ENCODE data around the gene HMGN1. TPM values are rescaled to one million over a fixed set of nuclear protein-coding genes. Genes with fewer than 3 reads are reported as not detected.

The HMGN1 gene
- polyA plus RNA-seq, 1 of the 3 experiments (the other 2 are of a cell fraction), result 219 TPM

DNA sequence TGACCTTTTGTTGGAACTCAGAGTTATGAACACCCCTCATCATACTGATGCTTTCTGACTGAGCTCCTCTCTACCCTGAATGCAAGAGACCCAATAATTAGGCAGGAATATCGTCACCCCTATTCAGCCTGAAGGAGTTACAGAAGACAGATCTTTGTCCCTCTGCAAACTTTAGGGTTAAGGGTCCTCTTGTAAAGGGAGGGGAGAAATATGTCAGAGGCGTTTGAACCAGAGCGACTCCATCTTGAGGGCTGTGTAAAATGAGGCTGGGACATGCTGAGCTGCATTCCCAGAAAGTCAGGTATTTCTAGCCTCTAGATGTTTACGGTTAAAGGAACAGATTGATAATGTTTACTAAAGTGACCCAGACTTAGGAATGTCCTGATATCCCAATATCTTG is 10.5 kb upstream of the HMGN1 start:
- H3K9me2 ChIP-seq, result no peaks in the 10 kb centered on the region
- no peak for TF ChIP-seq RXRA (IDR thresholded peaks at IDR 0.05; ENCODE audit: borderline replicate concordance, low read depth)
- H3K4me2 ChIP-seq, result no peak overlapping the region
- no peak overlapping the region for H3K4me3 ChIP-seq (ENCODE audit: low read depth in 2 of 2, low read length in 1 of 2)
- 0 out of 2 replicates have a peak, but pooled peaks cover 6% of the 10 kb centered on the region for H3K27me3 ChIP-seq (ENCODE audit: insufficient read depth)
- no peak for DNase-seq
- no peak overlapping the region for H3K27ac ChIP-seq (ENCODE audit: low read depth in 2 of 2, low read length in 1 of 2)
- no peaks in the 10 kb centered on the region for H3K4me1 ChIP-seq (ENCODE audit: control insufficient read depth in 1 of 2, insufficient read depth in 2 of 2, low read depth in 1 of 2, low read length in 1 of 2)
- 69% methylated on average over 4 of the region's 4 CpGs for whole genome bisulfite sequencing (ENCODE audit: low lambda C conversion rate)
- no peaks in the 10 kb centered on the region for H3K79me2 ChIP-seq (ENCODE audit: insufficient read depth)
- no peak overlapping the region for H2AFZ ChIP-seq (ENCODE audit: low read depth)
- CTCF ChIA-PET, result no interaction called here
- no peaks in the 10 kb centered on the region for H4K20me1 ChIP-seq (ENCODE audit: insufficient read depth)
- H3K9me3 ChIP-seq, result no peaks in the 10 kb centered on the region
- no peaks in the 10 kb centered on the region for H3K36me3 ChIP-seq (replicated peaks in 1 of 2; ENCODE audit: control insufficient read depth in 1 of 2, insufficient read depth in 2 of 2, low read length in 1 of 2)
- no peaks in the 10 kb centered on the region for H3F3A ChIP-seq (replicated peaks; ENCODE audit: insufficient read depth)
- H3K9ac ChIP-seq, result no peak overlapping the region
- POLR2A ChIA-PET, result interaction anchor here (1.7 kb wide), 1 partner anchor 10 kb away, joined by 7 read pairs; no protein-coding TSS in a partner anchor

DNA sequence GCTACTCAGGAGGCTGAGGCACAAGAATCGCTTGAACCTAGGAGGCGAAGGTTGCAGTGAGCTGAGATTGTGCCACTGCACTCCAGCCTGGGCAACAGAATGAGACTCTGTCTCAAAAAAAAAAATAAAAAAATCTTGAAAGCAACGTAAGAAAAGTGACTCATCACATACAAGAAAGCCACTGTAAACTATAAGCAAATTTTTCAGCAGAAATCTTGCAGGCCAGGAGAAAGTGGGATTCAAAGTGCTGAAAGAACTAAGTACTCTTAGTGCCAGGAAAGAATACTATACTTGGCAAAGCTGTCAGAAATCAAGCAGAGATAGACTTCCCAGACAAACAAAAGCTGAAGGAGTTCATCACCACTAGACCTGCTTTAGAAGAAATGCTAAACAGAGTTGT is 4.4 kb upstream of the HMGN1 start:
- Histone ChIP-seq H3K27ac (ENCODE audit: low read depth in 2 of 2, low read length in 1 of 2) (no peak overlapping the region), H3K4me1 (ENCODE audit: control insufficient read depth in 1 of 2, insufficient read depth in 2 of 2, low read depth in 1 of 2, low read length in 1 of 2) (peaks cover 0 to 8% of the 10 kb centered on the region in 2 experiments; a peak in 2 of 4 replicates), H3K79me2 (ENCODE audit: insufficient read depth) (peaks cover 2% of the 10 kb centered on the region), H2AFZ (ENCODE audit: low read depth) (no peak overlapping the region), H3K9ac (no peak overlapping the region), H4K20me1 (ENCODE audit: insufficient read depth) (peaks cover under 1% of the 10 kb centered on the region; the same call in 1 of the 2 replicates), H3K4me3 (ENCODE audit: low read depth in 2 of 2, low read length in 1 of 2) (no peak overlapping the region), H3K4me2 (no peak overlapping the region), H3K27me3 (ENCODE audit: insufficient read depth) (no peaks in the 10 kb centered on the region), H3F3A (replicated peaks; ENCODE audit: insufficient read depth) (peaks cover 6% of the 10 kb centered on the region), H3K36me3 (replicated peaks in 1 of 2; ENCODE audit: control insufficient read depth in 1 of 2, insufficient read depth in 2 of 2, low read length in 1 of 2) (no peaks in the 10 kb centered on the region), H3K9me3 (no peaks in the 10 kb centered on the region), H3K9me2 (no peaks in the 10 kb centered on the region)
- no peak for TF ChIP-seq NFIC (IDR thresholded peaks at IDR 0.05; ENCODE audit: borderline replicate concordance)
- TF ChIP-seq TAF1 (IDR thresholded peaks at IDR 0.05; ENCODE audit: borderline replicate concordance, low read depth, low read length), result no peak
- TF ChIP-seq FOSL2 (IDR thresholded peaks at IDR 0.05; ENCODE audit: borderline replicate concordance, low read depth), result no peak
- TF ChIP-seq, protein P1, sequence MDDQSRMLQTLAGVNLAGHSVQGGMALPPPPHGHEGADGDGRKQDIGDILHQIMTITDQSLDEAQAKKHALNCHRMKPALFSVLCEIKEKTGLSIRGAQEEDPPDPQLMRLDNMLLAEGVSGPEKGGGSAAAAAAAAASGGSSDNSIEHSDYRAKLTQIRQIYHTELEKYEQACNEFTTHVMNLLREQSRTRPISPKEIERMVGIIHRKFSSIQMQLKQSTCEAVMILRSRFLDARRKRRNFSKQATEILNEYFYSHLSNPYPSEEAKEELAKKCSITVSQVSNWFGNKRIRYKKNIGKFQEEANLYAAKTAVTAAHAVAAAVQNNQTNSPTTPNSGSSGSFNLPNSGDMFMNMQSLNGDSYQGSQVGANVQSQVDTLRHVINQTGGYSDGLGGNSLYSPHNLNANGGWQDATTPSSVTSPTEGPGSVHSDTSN (IDR thresholded peaks at IDR 0.05), result no peak
- no peak for TF ChIP-seq SMC3 (IDR thresholded peaks at IDR 0.05; ENCODE audit: low read depth, low read length)
- TF ChIP-seq FOXJ3 (CRISPR knock-in tag; IDR thresholded peaks at IDR 0.05), result no peak
- no peak for TF ChIP-seq TEAD4 (IDR thresholded peaks at IDR 0.05; ENCODE audit: borderline replicate concordance, insufficient read depth)
- TF ChIP-seq, protein P2, sequence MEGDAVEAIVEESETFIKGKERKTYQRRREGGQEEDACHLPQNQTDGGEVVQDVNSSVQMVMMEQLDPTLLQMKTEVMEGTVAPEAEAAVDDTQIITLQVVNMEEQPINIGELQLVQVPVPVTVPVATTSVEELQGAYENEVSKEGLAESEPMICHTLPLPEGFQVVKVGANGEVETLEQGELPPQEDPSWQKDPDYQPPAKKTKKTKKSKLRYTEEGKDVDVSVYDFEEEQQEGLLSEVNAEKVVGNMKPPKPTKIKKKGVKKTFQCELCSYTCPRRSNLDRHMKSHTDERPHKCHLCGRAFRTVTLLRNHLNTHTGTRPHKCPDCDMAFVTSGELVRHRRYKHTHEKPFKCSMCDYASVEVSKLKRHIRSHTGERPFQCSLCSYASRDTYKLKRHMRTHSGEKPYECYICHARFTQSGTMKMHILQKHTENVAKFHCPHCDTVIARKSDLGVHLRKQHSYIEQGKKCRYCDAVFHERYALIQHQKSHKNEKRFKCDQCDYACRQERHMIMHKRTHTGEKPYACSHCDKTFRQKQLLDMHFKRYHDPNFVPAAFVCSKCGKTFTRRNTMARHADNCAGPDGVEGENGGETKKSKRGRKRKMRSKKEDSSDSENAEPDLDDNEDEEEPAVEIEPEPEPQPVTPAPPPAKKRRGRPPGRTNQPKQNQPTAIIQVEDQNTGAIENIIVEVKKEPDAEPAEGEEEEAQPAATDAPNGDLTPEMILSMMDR (IDR thresholded peaks at IDR 0.05), result no peak
- TF ChIP-seq, protein P3, sequence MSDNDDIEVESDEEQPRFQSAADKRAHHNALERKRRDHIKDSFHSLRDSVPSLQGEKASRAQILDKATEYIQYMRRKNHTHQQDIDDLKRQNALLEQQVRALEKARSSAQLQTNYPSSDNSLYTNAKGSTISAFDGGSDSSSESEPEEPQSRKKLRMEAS (IDR thresholded peaks at IDR 0.05; ENCODE audit: low read depth), result no peak
- no peak for TF ChIP-seq FOXM1 (IDR thresholded peaks at IDR 0.05; ENCODE audit: low read depth)
- TF ChIP-seq SIN3A (IDR thresholded peaks at IDR 0.05; ENCODE audit: borderline replicate concordance, low read depth, low read length), result no peak
- ChIA-PET CTCF (no interaction called here), POLR2A (no interaction called here)
- 60% methylated on average over 3 of the region's 3 CpGs for WGBS (ENCODE audit: low lambda C conversion rate)
- no peak for DNase-seq

Data from SK-N-SH (cell line).